Nephron (organoid): ENCODE measurements around the gene AIF1L.
A peak's percentile ranks its signal among the peaks of the same experiment; 100 is the strongest.

Source experiments
- H3K27ac Mint-ChIP-seq, 3 experiments: 2 replicates each; pipeline ENCODE4 v1.8.0; 2020; ENCODE audit warnings: mixed read lengths in 3 of 3, mild to moderate bottlenecking in 2 of 3, moderate library complexity in 1 of 3
- H3K27me3 Mint-ChIP-seq: 2 replicates; pipeline ENCODE4 v1.8.0; 2021; ENCODE audit warnings: low read depth, mild to moderate bottlenecking, moderate library complexity, mixed read lengths
- H3K36me3 Mint-ChIP-seq: 2 replicates; pipeline ENCODE4 v1.8.0; 2020; ENCODE audit warnings: low read depth, mixed read lengths
- H3K4me1 Mint-ChIP-seq: 2 replicates; pipeline ENCODE4 v1.8.0; 2020; ENCODE audit warnings: mixed read lengths
- H3K4me3 Mint-ChIP-seq, 3 experiments: 2 replicates each; pipeline ENCODE4 v1.8.0; 2020; ENCODE audit warnings: mild to moderate bottlenecking in 3 of 3, mixed read lengths in 3 of 3, moderate library complexity in 2 of 3
- H3K9me3 Mint-ChIP-seq: 2 replicates; pipeline ENCODE4 v1.8.0; 2020; ENCODE audit warnings: mixed read lengths
- CTCF ChIP-seq, 3 experiments: fragments of 200-600 bp; sonication (generic); IDR thresholded peaks; one replicate each; pipeline ENCODE4 v1.5.0; 2021; ENCODE audit warnings: antibody characterized with exemption in 3 of 3; ENCODE audit not compliant: unreplicated experiment in 3 of 3

The AIF1L gene

DNA sequence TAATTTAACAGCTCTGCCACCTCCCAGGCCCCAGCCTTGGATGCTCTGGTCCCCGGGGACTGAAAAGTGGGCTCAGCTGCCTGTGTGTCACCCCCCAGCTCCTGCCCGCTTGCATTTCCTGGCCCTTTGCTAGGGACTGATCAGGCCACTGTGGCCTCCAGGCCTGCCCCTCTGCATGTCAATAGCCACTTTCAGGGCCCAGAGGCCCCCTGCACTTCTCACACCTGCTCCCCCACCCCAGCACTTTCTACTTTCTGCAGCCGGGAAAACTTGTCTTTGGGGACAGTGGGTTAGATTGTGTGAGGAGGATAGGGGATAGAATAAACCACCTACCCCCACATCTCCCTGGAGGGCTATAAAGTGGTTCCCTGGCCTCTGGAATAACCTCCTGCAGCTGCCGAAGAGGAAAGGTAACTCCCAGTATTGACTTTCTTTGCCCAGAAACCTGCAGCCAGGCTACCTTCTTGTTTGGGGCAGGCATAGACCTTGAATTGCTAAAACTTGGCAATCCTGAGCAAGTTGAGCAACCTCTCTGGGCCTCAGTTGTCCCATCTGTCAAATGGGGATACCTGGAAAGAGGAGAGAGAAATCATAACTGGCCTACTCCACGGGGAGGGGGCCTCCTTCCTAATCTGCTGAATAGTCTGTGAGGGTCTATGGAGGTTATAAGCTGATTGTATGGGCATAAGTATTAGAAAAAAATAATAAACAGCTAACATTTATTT lies 7.8 kb downstream of the AIF1L start:
- no peak overlapping the region for H3K4me3 Mint-ChIP-seq
- no peak for TF ChIP-seq CTCF (IDR thresholded peaks at IDR 0.05; ENCODE audit: unreplicated experiment in 3 of 3)
- H3K27me3 Mint-ChIP-seq, result no peaks in the 10 kb centered on the region
- peaks cover 16% of the 10 kb centered on the region for H3K4me1 Mint-ChIP-seq
- no peaks in the 10 kb centered on the region for H3K9me3 Mint-ChIP-seq
- peaks cover 23% of the 10 kb centered on the region for H3K36me3 Mint-ChIP-seq
- H3K27ac Mint-ChIP-seq, result peak overlapping the region in 1 of 3 experiments; percentile 35

DNA sequence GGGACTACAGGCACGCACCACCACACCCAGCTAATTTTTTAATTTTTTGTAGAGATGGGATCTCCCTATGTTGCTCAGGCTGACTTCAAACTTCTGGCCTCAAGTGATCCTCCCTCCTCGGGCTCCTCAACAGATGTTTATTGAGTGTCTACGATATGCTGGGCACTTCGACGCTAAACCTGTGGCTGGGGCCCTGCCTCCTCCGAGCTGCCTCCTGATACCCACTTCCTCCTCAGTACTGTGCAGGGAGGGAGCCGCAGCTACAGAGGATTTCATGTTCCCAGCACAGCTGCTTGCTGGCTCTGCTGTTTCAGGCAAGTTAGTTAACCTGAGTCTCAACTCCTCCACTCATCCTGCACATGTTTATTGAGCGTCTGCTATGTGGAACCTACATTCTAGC lies 9.6 kb downstream of the AIF1L start:
- peaks cover 6% of the 10 kb centered on the region for H3K4me1 Mint-ChIP-seq
- TF ChIP-seq CTCF (IDR thresholded peaks at IDR 0.05; ENCODE audit: unreplicated experiment in 3 of 3), result no peak
- H3K27ac Mint-ChIP-seq, result peak overlapping the region in 2 of 3 experiments; percentile 35 to 40
- H3K27me3 Mint-ChIP-seq, result no peaks in the 10 kb centered on the region
- peaks cover 19% of the 10 kb centered on the region for H3K36me3 Mint-ChIP-seq
- H3K9me3 Mint-ChIP-seq, result no peaks in the 10 kb centered on the region
- no peak overlapping the region for H3K4me3 Mint-ChIP-seq

GRCh38 chr9:131107760-131108159 lies 11.4 kb downstream of the AIF1L start:
- Mint-ChIP-seq H3K27me3 (no peaks in the 10 kb centered on the region), H3K27ac (no peak overlapping the region), H3K36me3 (peaks cover 22% of the 10 kb centered on the region), H3K4me1 (peaks cover 4% of the 10 kb centered on the region), H3K4me3 (no peak overlapping the region), H3K9me3 (no peaks in the 10 kb centered on the region)
- no peak for TF ChIP-seq CTCF (IDR thresholded peaks at IDR 0.05; ENCODE audit: unreplicated experiment in 3 of 3)

GRCh38 chr9:131111186-131111853 lies 15.0 kb downstream of the AIF1L start:
- TF ChIP-seq CTCF (IDR thresholded peaks at IDR 0.05; ENCODE audit: unreplicated experiment in 3 of 3), result no peak
- peaks cover 21% of the 10 kb centered on the region for H3K36me3 Mint-ChIP-seq
- peak overlapping the region; percentile 70 to 90 (median 76) for H3K27ac Mint-ChIP-seq
- no peaks in the 10 kb centered on the region for H3K9me3 Mint-ChIP-seq
- H3K4me1 Mint-ChIP-seq, result no peaks in the 10 kb centered on the region
- H3K4me3 Mint-ChIP-seq, result peak overlapping the region in 2 of 3 experiments; percentile 25 to 34
- no peaks in the 10 kb centered on the region for H3K27me3 Mint-ChIP-seq

DNA sequence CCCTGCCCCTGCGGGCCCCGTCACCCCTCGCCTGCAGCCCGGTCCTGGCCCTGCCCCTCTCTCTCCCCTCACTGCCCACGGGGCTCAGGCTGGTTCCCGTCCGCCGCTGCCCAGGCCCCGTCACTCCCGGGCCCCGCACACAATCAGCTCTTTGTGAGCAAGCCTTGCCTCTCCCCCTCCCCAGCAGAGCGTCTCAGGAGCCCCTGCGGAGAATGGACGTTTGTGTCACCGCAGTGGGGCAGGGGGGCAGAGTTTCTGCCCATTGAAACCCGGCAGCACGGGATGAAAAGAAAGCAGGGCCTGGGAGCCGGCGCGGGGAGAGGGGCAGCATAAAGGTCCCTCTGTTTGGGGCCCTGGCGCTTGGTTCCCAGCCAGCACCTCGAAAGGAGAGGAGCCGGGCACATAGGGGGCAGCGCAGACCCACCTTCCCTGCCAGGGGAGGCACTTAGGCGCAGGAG lies 15.6 kb downstream of the AIF1L start:
- TF ChIP-seq CTCF (IDR thresholded peaks at IDR 0.05; ENCODE audit: unreplicated experiment in 3 of 3), result no peak
- Mint-ChIP-seq H3K27ac (peak overlapping the region; percentile 67 to 90 (median 89)), H3K27me3 (no peaks in the 10 kb centered on the region), H3K9me3 (no peaks in the 10 kb centered on the region), H3K4me1 (no peaks in the 10 kb centered on the region), H3K36me3 (peaks cover 20% of the 10 kb centered on the region), H3K4me3 (peak overlapping the region in 1 of 3 experiments; percentile 40)
